GM06990 (cell line): Measurements from ENCODE around the gene NLRP1.

Source experiments
- DNase-seq: peaks from one replicate; pipeline ENCODE4 v3.0.0-alpha.2; 2011; ENCODE audit not compliant: insufficient read length; ENCODE audit errors: extremely low read depth
- H3K27me3 ChIP-seq: replicated peaks from 2 replicates; pipeline ENCODE4 v1.6.0; 2011; ENCODE audit warnings: low read length; ENCODE audit not compliant: control insufficient read depth, insufficient read depth
- H3K36me3 ChIP-seq: 2 replicates; pipeline ENCODE4 v1.5.1; 2011; ENCODE audit warnings: low read length; ENCODE audit not compliant: control insufficient read depth, insufficient read depth
- H3K4me3 ChIP-seq: replicated peaks from 2 replicates; pipeline ENCODE4 v1.5.1; 2011; ENCODE audit warnings: low read depth, mild to moderate bottlenecking, control low read depth, low read length
- TF ChIP-seq, protein P1 (sequence below): IDR thresholded peaks from 2 replicates; pipeline ENCODE4 v1.5.1; 2011; ENCODE audit warnings: low read length, control low read depth, mild to moderate bottlenecking, inconsistent platforms; ENCODE audit not compliant: insufficient read depth, poor library complexity, severe bottlenecking

Gene NLRP1

DNA sequence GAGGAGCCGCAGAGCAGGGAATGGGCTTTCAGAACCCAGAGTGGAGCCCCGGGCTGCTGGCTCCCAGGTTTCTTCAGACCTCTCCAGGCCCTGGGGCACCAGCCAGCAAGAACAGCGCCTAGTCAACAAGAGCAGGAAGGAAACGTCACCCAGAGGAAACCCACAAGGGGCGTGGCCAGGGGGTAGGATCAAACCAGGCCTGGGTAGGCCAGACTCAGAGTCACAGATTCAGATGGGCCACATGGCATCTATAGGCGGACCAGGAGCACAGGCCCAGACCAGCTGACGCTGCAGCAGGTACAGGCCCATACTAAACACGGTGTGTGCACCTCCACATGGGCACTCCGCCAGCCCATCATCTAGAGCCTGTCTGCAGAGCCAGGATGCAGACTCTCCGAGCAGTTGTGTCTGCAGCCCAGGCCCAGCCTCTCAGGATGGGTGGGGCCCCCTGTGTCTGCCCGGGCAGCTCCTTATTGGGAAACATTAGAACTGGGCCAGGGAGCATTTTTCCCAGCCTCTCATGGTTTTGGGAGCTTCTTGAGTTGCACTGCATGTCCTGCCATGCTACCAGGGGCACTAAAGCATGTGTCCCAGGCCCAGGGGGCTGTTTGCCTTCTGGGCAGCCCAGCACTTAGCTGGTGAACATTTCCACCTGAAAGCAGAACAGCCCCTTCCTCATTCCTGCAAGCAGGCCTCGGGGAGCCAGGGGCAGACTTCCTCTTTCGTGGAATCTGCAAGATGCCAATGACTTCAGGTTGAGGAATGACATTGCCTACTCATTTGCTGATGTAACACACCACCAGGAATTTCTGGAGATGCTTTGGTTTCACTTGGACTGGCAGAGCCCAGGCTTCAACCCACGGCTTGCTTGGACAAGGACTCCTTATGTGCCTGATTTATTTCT lies at the start of gene NLRP1:
NLRP1 (minus strand) TSS at position 127 of the 904 bp plus-strand sequence. CDS start 552 bp downstream, outside the sequence.
- TF ChIP-seq, protein P1, sequence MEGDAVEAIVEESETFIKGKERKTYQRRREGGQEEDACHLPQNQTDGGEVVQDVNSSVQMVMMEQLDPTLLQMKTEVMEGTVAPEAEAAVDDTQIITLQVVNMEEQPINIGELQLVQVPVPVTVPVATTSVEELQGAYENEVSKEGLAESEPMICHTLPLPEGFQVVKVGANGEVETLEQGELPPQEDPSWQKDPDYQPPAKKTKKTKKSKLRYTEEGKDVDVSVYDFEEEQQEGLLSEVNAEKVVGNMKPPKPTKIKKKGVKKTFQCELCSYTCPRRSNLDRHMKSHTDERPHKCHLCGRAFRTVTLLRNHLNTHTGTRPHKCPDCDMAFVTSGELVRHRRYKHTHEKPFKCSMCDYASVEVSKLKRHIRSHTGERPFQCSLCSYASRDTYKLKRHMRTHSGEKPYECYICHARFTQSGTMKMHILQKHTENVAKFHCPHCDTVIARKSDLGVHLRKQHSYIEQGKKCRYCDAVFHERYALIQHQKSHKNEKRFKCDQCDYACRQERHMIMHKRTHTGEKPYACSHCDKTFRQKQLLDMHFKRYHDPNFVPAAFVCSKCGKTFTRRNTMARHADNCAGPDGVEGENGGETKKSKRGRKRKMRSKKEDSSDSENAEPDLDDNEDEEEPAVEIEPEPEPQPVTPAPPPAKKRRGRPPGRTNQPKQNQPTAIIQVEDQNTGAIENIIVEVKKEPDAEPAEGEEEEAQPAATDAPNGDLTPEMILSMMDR = no peak
- no peaks in the 10 kb centered on the region for H3K27me3 ChIP-seq
- peaks cover 6% of the 10 kb centered on the region for H3K36me3 ChIP-seq
- peak; percentile 80 for DNase-seq
- H3K4me3 ChIP-seq = peak within 1 kb of the TSS; percentile 66

DNA sequence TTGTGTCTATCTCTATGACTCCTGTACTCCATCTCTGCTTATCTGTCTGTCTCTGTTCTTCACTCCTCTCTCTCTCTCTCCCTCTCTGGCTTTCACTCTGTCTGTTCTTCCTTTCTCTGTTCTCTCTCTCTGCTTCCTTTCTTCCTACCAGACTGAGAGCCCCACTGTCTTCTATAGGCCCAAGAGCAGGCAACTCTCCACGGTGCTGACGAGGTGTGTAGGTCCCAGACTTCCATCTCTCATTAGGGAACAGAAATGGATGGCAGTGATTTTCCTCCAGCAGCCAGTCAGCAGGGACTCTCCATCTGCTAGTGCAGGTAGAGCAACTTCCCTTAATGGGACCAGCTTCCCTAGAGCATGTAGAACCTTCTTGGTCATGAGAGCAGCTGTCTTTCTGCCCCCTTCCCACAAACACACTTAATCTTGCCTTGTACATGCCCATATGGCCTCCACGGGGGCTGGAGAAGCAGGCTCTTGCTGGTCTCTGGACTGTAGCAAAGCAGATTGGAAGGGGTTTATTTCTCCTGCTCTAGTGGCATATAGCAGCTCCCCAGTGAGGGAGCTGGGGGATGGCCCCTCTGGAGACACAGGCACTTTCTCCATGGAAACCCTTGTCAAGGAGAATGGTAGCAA lies 47.8 kb upstream of the NLRP1 start:
- no peak for DNase-seq
- Histone ChIP-seq H3K36me3 (no peaks in the 10 kb centered on the region), H3K4me3 (no peak overlapping the region), H3K27me3 (peaks cover 3% of the 10 kb centered on the region)
- TF ChIP-seq, protein P1 = no peak

DNA sequence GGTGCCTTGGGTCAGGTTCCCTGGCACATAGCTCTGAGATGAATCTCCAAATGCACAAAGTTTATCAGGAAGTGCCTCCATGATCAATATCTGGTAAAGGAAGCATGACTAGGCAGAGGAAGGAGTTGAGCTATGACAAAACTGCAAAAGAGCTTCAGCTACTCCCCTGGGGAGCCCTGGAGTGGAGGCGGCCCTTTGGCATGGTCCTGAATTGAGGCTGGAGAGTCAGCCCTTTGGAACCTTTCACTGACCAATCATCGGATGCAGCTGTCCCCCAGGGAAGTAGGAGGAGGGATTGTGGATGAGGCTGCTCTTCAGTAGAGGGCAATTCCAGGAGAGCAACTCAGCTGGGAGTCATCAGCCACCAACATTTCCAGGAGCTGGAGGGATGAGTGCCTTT lies 46.1 kb upstream of the NLRP1 start:
- Histone ChIP-seq H3K27me3 (peaks cover 3% of the 10 kb centered on the region), H3K4me3 (no peak overlapping the region), H3K36me3 (no peaks in the 10 kb centered on the region)
- TF ChIP-seq, protein P1 = no peak
- DNase-seq = no peak

DNA sequence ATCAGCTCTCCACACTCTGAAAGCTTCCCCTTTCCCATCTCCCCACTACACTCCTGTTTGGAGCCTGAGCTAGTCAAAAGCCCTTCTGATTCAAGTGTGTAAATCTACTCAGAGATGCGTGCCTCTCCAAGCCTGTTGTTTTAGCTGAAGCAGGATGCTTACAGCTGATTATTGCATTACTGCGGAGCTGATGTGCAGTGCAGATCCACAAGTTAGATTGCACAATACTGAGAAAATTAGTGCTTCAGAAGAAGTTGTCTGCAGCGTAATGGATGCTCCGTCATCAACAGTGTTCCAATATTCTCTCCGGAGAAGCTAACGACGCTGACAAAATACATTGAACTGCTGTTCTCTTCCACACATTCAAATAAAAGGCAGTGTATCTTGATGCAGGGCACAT lies 44.8 kb upstream of the NLRP1 start:
- Histone ChIP-seq H3K36me3 (no peaks in the 10 kb centered on the region), H3K27me3 (peaks cover 3% of the 10 kb centered on the region), H3K4me3 (no peak overlapping the region)
- no peak for DNase-seq
- TF ChIP-seq, protein P1 = no peak

DNA sequence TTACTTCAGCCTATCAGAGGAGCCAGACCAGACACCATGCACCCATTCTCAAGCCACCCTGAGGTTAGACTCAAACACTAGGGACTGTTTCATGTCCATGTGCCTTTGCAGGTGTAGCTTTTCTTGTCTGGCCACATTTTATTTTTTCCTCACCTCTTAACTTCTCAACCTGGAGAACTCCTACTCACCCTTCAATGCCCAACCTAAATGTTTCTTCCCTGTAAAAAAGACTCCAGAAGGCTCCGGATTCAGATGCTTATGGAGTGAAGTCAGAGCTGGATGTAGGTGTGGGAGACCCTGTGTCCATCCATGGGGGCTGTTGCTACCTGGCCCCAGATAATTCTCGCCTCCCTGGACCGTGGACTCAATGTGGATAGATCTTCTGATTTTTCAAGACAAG lies 44.0 kb upstream of the NLRP1 start:
- TF ChIP-seq, protein P1 = no peak
- no peak for DNase-seq
- Histone ChIP-seq H3K36me3 (no peaks in the 10 kb centered on the region), H3K4me3 (no peak overlapping the region), H3K27me3 (peaks cover 3% of the 10 kb centered on the region)
